ENCODE data around the gene HAUS6. TPM values are rescaled to one million over a fixed set of nuclear protein-coding genes. Genes with fewer than 3 reads are reported as not detected.

The HAUS6 gene
- total RNA-seq, 1 experiment from 2014 or later, result 15.8 TPM

GRCh38 chr9:19130436-19130835 lies 27.7 kb upstream of the HAUS6 start:
- POLR2A ChIA-PET, result interaction anchor here (1.3 to 1.6 kb wide), 3 partner anchors 21 to 82 kb away, joined by 3 to 6 read pairs (median 5); partner anchors contain the start of gene RRAGA
- Mint-ChIP-seq H3K4me1 (ENCODE audit: insufficient read depth, unreplicated experiment) (peaks cover 10% of the 10 kb centered on the region), H3K27me3 (ENCODE audit: insufficient read depth, unreplicated experiment) (no peaks in the 10 kb centered on the region), H3K4me3 (ENCODE audit: unreplicated experiment) (no peak overlapping the region), H3K9me3 (ENCODE audit: unreplicated experiment) (no peaks in the 10 kb centered on the region), H3K36me3 (ENCODE audit: insufficient read depth, unreplicated experiment) (no peaks in the 10 kb centered on the region), H3K27ac (ENCODE audit: low read depth, unreplicated experiment) (no peak overlapping the region)
- CTCF ChIA-PET, result interaction anchor here (0.8 kb wide), 1 partner anchor 53 kb away, joined by 3 read pairs; no protein-coding TSS in a partner anchor
- TF ChIP-seq CTCF (IDR thresholded peaks at IDR 0.05; ENCODE audit: unreplicated experiment), result no peak
- no peak for DNase-seq (ENCODE audit: unreplicated experiment)
- no TSS peak for BruUV-seq (replicated peaks)
- intact Hi-C loops (cut with micrococcal nuclease), result no loop called here

DNA sequence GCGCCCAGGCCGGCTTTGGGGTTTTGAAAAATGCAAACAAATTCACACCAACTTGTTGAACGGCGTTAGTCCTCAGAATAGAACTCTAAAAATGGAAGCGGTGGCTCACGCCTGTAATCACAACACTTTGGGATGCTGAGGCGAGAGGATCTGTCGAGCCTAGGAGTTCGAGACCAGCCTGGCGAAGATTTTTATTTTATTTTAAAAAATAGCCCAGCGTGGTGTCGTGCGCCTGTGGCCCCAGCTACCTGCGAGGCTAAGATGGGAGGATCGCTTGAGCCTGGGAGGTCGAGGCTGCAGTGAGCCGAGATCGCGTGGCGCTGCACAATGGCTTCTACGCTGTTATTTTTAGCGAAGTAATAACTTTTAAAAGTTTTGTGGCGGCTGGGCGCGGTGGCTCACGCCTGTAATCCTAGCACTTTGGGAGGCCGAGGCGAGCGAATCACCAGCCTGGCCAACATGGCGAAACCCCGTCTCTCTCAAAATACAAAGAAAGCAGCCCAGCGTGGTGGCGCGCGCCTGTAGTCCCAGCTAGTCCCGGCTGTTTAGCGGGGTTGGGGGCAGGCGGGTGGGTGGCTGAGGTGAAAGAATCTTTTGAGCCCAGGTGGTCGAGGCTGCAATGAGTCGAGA lies 25.3 kb upstream of the HAUS6 start:
- no peaks in the 10 kb centered on the region for H3K27me3 Mint-ChIP-seq (ENCODE audit: insufficient read depth, unreplicated experiment)
- TF ChIP-seq CTCF (IDR thresholded peaks at IDR 0.05; ENCODE audit: unreplicated experiment), result no peak
- no peaks in the 10 kb centered on the region for H3K36me3 Mint-ChIP-seq (ENCODE audit: insufficient read depth, unreplicated experiment)
- CTCF ChIA-PET, result no interaction called here
- H3K4me1 Mint-ChIP-seq (ENCODE audit: insufficient read depth, unreplicated experiment), result peaks cover 10% of the 10 kb centered on the region
- H3K27ac Mint-ChIP-seq (ENCODE audit: low read depth, unreplicated experiment), result no peak overlapping the region
- POLR2A ChIA-PET, result interaction anchor here (0.9 kb wide), 1 partner anchor 26 kb away, joined by 3 read pairs; the partner anchor contains the start of gene HAUS6
- H3K9me3 Mint-ChIP-seq (ENCODE audit: unreplicated experiment), result no peaks in the 10 kb centered on the region
- BruUV-seq (replicated peaks), result no TSS peak
- no peak overlapping the region for H3K4me3 Mint-ChIP-seq (ENCODE audit: unreplicated experiment)
- no peak for DNase-seq (ENCODE audit: unreplicated experiment)
- intact Hi-C loops (cut with micrococcal nuclease), result no loop called here

GRCh38 chr9:19124430-19124793 lies 21.7 kb upstream of the HAUS6 start:
- Mint-ChIP-seq H3K4me3 (ENCODE audit: unreplicated experiment) (no peak overlapping the region), H3K36me3 (ENCODE audit: insufficient read depth, unreplicated experiment) (peaks cover 6% of the 10 kb centered on the region), H3K4me1 (ENCODE audit: insufficient read depth, unreplicated experiment) (peaks cover 2% of the 10 kb centered on the region), H3K9me3 (ENCODE audit: unreplicated experiment) (no peaks in the 10 kb centered on the region), H3K27me3 (ENCODE audit: insufficient read depth, unreplicated experiment) (no peaks in the 10 kb centered on the region), H3K27ac (ENCODE audit: low read depth, unreplicated experiment) (no peak overlapping the region)
- intact Hi-C loops (cut with micrococcal nuclease), result no loop called here
- no peak for DNase-seq (ENCODE audit: unreplicated experiment)
- ChIA-PET CTCF (interaction anchor here (0.6 to 1.9 kb wide), 2 partner anchors 12 to 50 kb away, joined by 3 to 8 read pairs; no protein-coding TSS in a partner anchor), POLR2A (no interaction called here)
- TF ChIP-seq CTCF (IDR thresholded peaks at IDR 0.05; ENCODE audit: unreplicated experiment), result no peak
- no TSS peak for BruUV-seq (replicated peaks)

GRCh38 chr9:19122490-19123042 lies 19.9 kb upstream of the HAUS6 start:
- no peak for DNase-seq (ENCODE audit: unreplicated experiment)
- intact Hi-C loops (cut with micrococcal nuclease), result no loop called here
- ChIA-PET CTCF (interaction anchor here (0.5 to 1.9 kb wide), 5 partner anchors 14 to 254 kb away, joined by 3 to 8 read pairs (median 3); no protein-coding TSS in a partner anchor), POLR2A (no interaction called here)
- Mint-ChIP-seq H3K27ac (ENCODE audit: low read depth, unreplicated experiment) (no peak overlapping the region), H3K4me3 (ENCODE audit: unreplicated experiment) (no peak overlapping the region), H3K4me1 (ENCODE audit: insufficient read depth, unreplicated experiment) (no peaks in the 10 kb centered on the region), H3K27me3 (ENCODE audit: insufficient read depth, unreplicated experiment) (no peaks in the 10 kb centered on the region), H3K36me3 (ENCODE audit: insufficient read depth, unreplicated experiment) (peaks cover 6% of the 10 kb centered on the region), H3K9me3 (ENCODE audit: unreplicated experiment) (no peaks in the 10 kb centered on the region)
- no peak for TF ChIP-seq CTCF (IDR thresholded peaks at IDR 0.05; ENCODE audit: unreplicated experiment)
- no TSS peak for BruUV-seq (replicated peaks)

Measured in MCF 10A (cell line).